GM23338 (cell line): ENCODE results near the gene MYO18A. TPM values are rescaled to one million over a fixed set of nuclear protein-coding genes. Genes with fewer than 3 reads are reported as not detected.

Experiments
- ATAC-seq: fragments of 200-7000 bp; cut with Tn5 transposase; 3 replicates; pipeline ENCODE4 v1.9.1; 2020
- DNase-seq: peaks from one replicate; pipeline ENCODE4 v3.0.0-alpha.2; 2015; ENCODE audit warnings: low spot score
- H2AFZ ChIP-seq: fragments of 200-600 bp; sonication (generic); 2 replicates; pipeline ENCODE4 v1.8.0; 2016; ENCODE audit warnings: antibody characterized with exemption, mild to moderate bottlenecking, moderate library complexity
- H3F3A ChIP-seq: fragments of 200-600 bp; sonication (generic); replicated peaks from 2 replicates; pipeline ENCODE4 v1.8.0; 2017; ENCODE audit warnings: antibody characterized with exemption, mixed run types, low read depth
- H3K27ac ChIP-seq: fragments of 200-600 bp; sonication (generic); 2 replicates; pipeline ENCODE4 v1.6.1; 2016; ENCODE audit warnings: low read depth
- H3K27me3 ChIP-seq: fragments of 200-600 bp; sonication (generic); 2 replicates; pipeline ENCODE4 v1.8.0; 2016; ENCODE audit warnings: mild to moderate bottlenecking, mixed run types, moderate library complexity; ENCODE audit not compliant: insufficient read depth
- H3K36me3 ChIP-seq: fragments of 200-600 bp; sonication (generic); 2 replicates; pipeline ENCODE4 v1.8.0; 2016; ENCODE audit warnings: mild to moderate bottlenecking; ENCODE audit not compliant: insufficient read depth
- H3K4me1 ChIP-seq: fragments of 200-600 bp; sonication (generic); 2 replicates; pipeline ENCODE4 v1.8.0; 2016; ENCODE audit warnings: mild to moderate bottlenecking, moderate library complexity; ENCODE audit not compliant: insufficient read depth
- H3K4me2 ChIP-seq: fragments of 200-600 bp; sonication (generic); 2 replicates; pipeline ENCODE4 v1.7.1; 2017; ENCODE audit warnings: mixed run types
- H3K4me3 ChIP-seq: fragments of 200-600 bp; sonication (generic); 2 replicates; pipeline ENCODE4 v1.6.1; 2016; ENCODE audit warnings: mixed run types
- H3K79me2 ChIP-seq: fragments of 200-600 bp; sonication (generic); replicated peaks from 2 replicates; pipeline ENCODE4 v1.8.0; 2017; ENCODE audit warnings: mild to moderate bottlenecking; ENCODE audit not compliant: insufficient read depth
- H3K9me2 ChIP-seq: fragments of 200-600 bp; sonication (generic); 2 replicates; pipeline ENCODE4 v1.8.0; 2017; ENCODE audit not compliant: insufficient read depth
- H4K20me1 ChIP-seq: fragments of 200-600 bp; sonication (generic); replicated peaks from 2 replicates; pipeline ENCODE4 v1.8.0; 2017; ENCODE audit warnings: mild to moderate bottlenecking; ENCODE audit not compliant: insufficient read depth
- H3K27ac Mint-ChIP-seq: 2 replicates; pipeline ENCODE4 v1.8.0; 2020; ENCODE audit warnings: inconsistent platforms, mild to moderate bottlenecking, moderate library complexity, mixed read lengths
- H3K27me3 Mint-ChIP-seq: 3 replicates; pipeline ENCODE4 v1.8.0; 2022; ENCODE audit warnings: low read depth, mild to moderate bottlenecking, moderate library complexity, mixed read lengths, inconsistent platforms; ENCODE audit not compliant: insufficient read depth, poor library complexity
- H3K36me3 Mint-ChIP-seq: 3 replicates; pipeline ENCODE4 v1.8.0; 2021; ENCODE audit warnings: low read depth, mild to moderate bottlenecking, inconsistent platforms, moderate library complexity, mixed read lengths
- H3K4me1 Mint-ChIP-seq: 3 replicates; pipeline ENCODE4 v1.8.0; 2020; ENCODE audit warnings: mild to moderate bottlenecking, inconsistent platforms, mixed read lengths
- H3K4me3 Mint-ChIP-seq: 3 replicates; pipeline ENCODE4 v1.8.0; 2021; ENCODE audit warnings: moderate library complexity, mild to moderate bottlenecking, inconsistent platforms, mixed read lengths
- H3K9me3 Mint-ChIP-seq: 3 replicates; pipeline ENCODE4 v1.8.0; 2020; ENCODE audit warnings: moderate library complexity, mild to moderate bottlenecking, inconsistent platforms, mixed read lengths
- CREB1 ChIP-seq: fragments of 250-450 bp; sonication (Bioruptor Pico); IDR thresholded peaks from 2 replicates; pipeline ENCODE4 v1.5.0; 2020; ENCODE audit warnings: low read depth, mild to moderate bottlenecking, moderate library complexity
- CTCF ChIP-seq, 2 experiments: fragments of 200-600 bp in 1 of 2; sonication (generic) in 1 of 2; conservative IDR thresholded peaks; 2 replicates each; pipeline versions ENCODE4 v1.5.1 to v1.6.1; 2016 to 2017; ENCODE audit warnings: antibody characterized with exemption in 2 of 2, low read depth in 2 of 2, mild to moderate bottlenecking in 2 of 2, moderate library complexity in 1 of 2
- ETS1 ChIP-seq: IDR thresholded peaks from 2 replicates; pipeline ENCODE4 v1.6.1; 2016; ENCODE audit warnings: antibody characterized with exemption
- EZH2 ChIP-seq: fragments of 200-600 bp; sonication (generic); IDR thresholded peaks from one replicate; pipeline ENCODE4 v1.8.0; 2017; ENCODE audit warnings: antibody characterized with exemption, mild to moderate bottlenecking, low read depth; ENCODE audit not compliant: unreplicated experiment
- EZH2phosphoT487 ChIP-seq: fragments of 200-600 bp; sonication (generic); IDR thresholded peaks from one replicate; pipeline ENCODE4 v1.8.1; 2018; ENCODE audit warnings: antibody characterized with exemption; ENCODE audit not compliant: unreplicated experiment
- JUNB ChIP-seq: IDR thresholded peaks from one replicate; pipeline ENCODE4 v1.6.1; 2016; ENCODE audit warnings: antibody characterized with exemption; ENCODE audit not compliant: unreplicated experiment
- NANOG ChIP-seq: IDR thresholded peaks from 2 replicates; pipeline ENCODE4 v1.6.1; 2016; ENCODE audit warnings: antibody characterized with exemption, borderline replicate concordance
- POLR2AphosphoS5 ChIP-seq: IDR thresholded peaks from 2 replicates; pipeline ENCODE4 v1.6.1; 2016; ENCODE audit warnings: antibody characterized with exemption, low read depth
- STAT1 ChIP-seq: IDR thresholded peaks from one replicate; pipeline ENCODE4 v1.6.1; 2016; ENCODE audit warnings: antibody characterized with exemption; ENCODE audit not compliant: unreplicated experiment
- ZNF114 ChIP-seq: fragments of 250-450 bp; sonication (Bioruptor Pico); IDR thresholded peaks from 2 replicates; pipeline ENCODE4 v1.5.0; 2020; ENCODE audit warnings: mild to moderate bottlenecking, moderate library complexity
- ZNF331 ChIP-seq: fragments of 250-450 bp; sonication (Bioruptor Pico); IDR thresholded peaks from 2 replicates; pipeline ENCODE4 v1.5.0; 2020; ENCODE audit warnings: low read depth, mild to moderate bottlenecking, moderate library complexity
- ZNF462 ChIP-seq: fragments of 250-450 bp; sonication (Bioruptor Pico); IDR thresholded peaks from 2 replicates; pipeline ENCODE4 v1.5.0; 2020; ENCODE audit warnings: mild to moderate bottlenecking, moderate library complexity
- polyA plus RNA-seq: library from polyadenylated mRNA; unstranded; fragments of >200 nt; fragmentation: Nextera tagmentation; extraction: Ambion mirVana; gene quantifications from 2 replicates; pipeline ENCODE4 v1.2.1, GENCODE V29; 2016
- total RNA-seq: library from RNA; depleted of rRNA; stranded (reverse); fragments of >200 nt; shearing (Covaris generic); gene quantifications from 2 replicates; pipeline ENCODE4 v1.2.3, GENCODE V29; 2014
- TF ChIP-seq, protein P1 (sequence below): IDR thresholded peaks from one replicate; pipeline ENCODE4 v1.6.1; 2018; ENCODE audit warnings: antibody characterized with exemption; ENCODE audit not compliant: unreplicated experiment

MYO18A gene
- total and polyA plus RNA-seq, 2 experiments from 2014 or later = 18.3 to 37.5 TPM

DNA sequence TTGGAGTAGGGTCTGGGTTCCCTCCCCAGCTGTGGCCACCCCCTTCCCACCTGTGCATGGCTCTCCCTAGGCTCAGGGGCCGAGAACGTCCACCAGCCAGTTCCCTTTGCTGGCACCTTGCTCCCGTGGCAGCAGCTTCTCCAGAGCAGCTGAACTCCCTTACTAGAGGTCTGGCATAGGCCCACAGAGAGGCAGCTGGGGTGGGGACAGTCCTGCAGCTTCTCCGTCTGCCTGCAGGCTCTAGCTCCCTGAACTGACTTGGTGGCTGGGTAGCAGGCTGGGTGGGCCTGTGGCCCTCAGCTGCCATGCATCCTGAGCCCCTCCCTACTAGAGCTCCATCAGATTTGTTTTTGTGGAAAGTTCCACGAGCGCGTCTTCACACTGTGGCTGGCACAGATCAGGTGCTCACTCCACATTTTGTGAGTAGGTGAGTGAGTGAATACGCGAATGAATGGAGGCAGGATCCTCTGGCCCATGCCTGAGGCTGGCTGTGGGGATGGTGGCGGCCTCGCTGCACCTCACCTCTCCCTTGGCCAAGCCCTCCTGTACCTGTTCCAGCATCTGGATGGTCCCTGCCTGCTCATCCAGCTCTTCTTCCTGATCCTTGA lies 86.0 kb downstream of the MYO18A start:
- ATAC-seq (no peak), DNase-seq (no peak)
- peaks cover 56% of the 10 kb centered on the region for H3K36me3 Mint-ChIP-seq
- Histone ChIP-seq H3K4me3 (no peak overlapping the region), H3K36me3 (no peaks in the 10 kb centered on the region), H3K9me2 (no peaks in the 10 kb centered on the region), H4K20me1 (no peaks in the 10 kb centered on the region), H3K27me3 (no peaks in the 10 kb centered on the region), H3K4me1 (peaks cover 5% of the 10 kb centered on the region; the same call in 1 of the 2 replicates), H3F3A (peaks cover 6% of the 10 kb centered on the region; the same call in 1 of the 2 replicates), H2AFZ (no peak overlapping the region), H3K79me2 (no peaks in the 10 kb centered on the region), H3K4me2 (no peak overlapping the region), H3K27ac (no peak overlapping the region)
- H3K27me3 Mint-ChIP-seq = peaks cover 16% of the 10 kb centered on the region
- H3K4me1 Mint-ChIP-seq = peaks cover 31% of the 10 kb centered on the region
- no peak overlapping the region for H3K27ac Mint-ChIP-seq
- peaks cover 2% of the 10 kb centered on the region; the same call in 1 of the 3 replicates for H3K9me3 Mint-ChIP-seq
- no peak overlapping the region for H3K4me3 Mint-ChIP-seq
- TF ChIP-seq CREB1 (CRISPR knock-in tag) (no peak), ZNF114 (CRISPR knock-in tag) (no peak), NANOG (no peak), EZH2phosphoT487 (no peak), ZNF331 (CRISPR knock-in tag) (no peak), CTCF (conservative IDR thresholded peaks at IDR 0.05; ENCODE audit: low read depth in 2 of 2) (no peak), JUNB (no peak), ZNF462 (CRISPR knock-in tag) (no peak), ETS1 (no peak), EZH2 (no peak), STAT1 (no peak), POLR2AphosphoS5 (no peak)
- TF ChIP-seq, protein P1, sequence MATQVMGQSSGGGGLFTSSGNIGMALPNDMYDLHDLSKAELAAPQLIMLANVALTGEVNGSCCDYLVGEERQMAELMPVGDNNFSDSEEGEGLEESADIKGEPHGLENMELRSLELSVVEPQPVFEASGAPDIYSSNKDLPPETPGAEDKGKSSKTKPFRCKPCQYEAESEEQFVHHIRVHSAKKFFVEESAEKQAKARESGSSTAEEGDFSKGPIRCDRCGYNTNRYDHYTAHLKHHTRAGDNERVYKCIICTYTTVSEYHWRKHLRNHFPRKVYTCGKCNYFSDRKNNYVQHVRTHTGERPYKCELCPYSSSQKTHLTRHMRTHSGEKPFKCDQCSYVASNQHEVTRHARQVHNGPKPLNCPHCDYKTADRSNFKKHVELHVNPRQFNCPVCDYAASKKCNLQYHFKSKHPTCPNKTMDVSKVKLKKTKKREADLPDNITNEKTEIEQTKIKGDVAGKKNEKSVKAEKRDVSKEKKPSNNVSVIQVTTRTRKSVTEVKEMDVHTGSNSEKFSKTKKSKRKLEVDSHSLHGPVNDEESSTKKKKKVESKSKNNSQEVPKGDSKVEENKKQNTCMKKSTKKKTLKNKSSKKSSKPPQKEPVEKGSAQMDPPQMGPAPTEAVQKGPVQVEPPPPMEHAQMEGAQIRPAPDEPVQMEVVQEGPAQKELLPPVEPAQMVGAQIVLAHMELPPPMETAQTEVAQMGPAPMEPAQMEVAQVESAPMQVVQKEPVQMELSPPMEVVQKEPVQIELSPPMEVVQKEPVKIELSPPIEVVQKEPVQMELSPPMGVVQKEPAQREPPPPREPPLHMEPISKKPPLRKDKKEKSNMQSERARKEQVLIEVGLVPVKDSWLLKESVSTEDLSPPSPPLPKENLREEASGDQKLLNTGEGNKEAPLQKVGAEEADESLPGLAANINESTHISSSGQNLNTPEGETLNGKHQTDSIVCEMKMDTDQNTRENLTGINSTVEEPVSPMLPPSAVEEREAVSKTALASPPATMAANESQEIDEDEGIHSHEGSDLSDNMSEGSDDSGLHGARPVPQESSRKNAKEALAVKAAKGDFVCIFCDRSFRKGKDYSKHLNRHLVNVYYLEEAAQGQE = no peak
